HG02588 (cell line): Measurements from ENCODE around the gene CCDC81.
"Not testable (repeated sequence)": the region's sequence is repeated elsewhere in the genome, so short reads cannot be mapped to it uniquely, and the experiment has no call there.

Experiments
- ATAC-seq: cut with Tn5 transposase; IDR thresholded peaks from one replicate; pipeline ENCODE4 v1.9.1; 2021; ENCODE audit warnings: mild to moderate bottlenecking, moderate library complexity; ENCODE audit not compliant: unreplicated experiment

The CCDC81 gene

DNA sequence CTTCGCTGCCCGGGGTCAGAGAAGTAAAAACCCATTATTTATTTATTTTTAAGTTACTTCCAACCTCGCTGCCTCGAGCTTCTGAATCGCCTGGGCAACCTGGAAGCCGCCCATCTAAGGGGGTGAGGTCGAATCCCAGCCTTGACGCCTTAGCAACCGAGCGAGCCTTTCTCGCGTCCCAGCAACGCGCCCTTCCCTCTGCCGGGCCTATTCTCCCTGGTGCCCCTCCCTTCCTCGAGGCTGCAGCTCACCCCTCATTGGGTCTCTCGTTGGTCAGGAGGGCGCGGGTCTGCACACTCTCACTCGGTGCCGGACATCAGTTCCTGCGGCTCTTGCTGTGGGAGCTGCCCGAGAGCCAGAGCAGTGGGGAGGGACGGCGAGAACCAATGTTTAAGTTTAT, at the start of gene CCDC81:
Gene CCDC81 (plus strand): TSS at position 302 of the 400 bp plus-strand sequence. CDS start 277 bp downstream, outside the sequence.
- ATAC-seq: no peak

DNA sequence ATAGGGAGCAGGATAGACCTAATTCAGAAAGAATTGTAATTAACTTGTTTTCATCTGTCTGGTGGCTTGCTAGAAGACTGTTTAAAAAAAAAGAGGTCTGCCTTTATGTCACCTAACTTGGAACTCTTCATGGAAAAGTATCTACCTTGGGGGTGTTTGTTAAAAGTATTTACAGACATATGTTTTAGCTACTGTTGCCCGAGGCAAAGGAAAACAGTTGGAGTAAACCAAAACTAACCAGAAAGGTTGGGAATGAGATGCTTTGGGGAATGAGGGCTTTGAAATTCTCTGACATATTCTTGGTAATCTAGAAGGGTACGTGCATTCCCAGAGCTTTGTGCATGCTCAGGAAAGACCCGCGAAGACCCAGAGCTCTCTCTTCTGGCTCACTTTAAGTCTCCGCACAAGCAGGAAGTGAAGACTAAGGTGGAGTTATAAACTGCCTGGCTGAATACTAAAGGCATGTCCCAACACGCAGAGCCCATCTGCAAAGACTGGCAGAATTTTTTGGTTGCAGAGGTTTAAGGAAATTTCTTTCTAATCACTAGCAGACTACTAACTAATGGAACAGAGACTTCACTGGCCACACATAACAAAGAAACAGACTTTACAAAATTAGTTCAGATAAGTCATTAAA, 39.4 kb upstream of the CCDC81 start:
- no peak for ATAC-seq

DNA sequence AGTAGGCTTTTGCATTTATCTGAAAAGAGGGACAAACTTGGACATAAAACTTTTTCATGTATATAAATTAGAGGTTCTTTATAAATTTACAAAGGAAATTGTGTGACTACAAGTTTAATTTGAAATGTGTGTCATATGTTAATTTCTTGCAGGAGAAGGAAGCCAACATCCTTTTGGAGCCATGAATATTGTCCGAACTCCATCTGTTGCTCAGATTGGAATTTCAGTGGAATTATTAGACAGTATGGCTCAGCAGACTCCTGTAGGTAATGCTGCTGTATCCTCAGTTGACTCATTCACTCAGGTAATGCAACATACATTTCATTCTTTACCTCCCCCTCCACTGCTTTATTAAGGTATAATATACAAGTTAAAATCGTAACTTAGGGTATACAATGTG, 37.5 kb upstream of the CCDC81 start:
- ATAC-seq: no peak

DNA sequence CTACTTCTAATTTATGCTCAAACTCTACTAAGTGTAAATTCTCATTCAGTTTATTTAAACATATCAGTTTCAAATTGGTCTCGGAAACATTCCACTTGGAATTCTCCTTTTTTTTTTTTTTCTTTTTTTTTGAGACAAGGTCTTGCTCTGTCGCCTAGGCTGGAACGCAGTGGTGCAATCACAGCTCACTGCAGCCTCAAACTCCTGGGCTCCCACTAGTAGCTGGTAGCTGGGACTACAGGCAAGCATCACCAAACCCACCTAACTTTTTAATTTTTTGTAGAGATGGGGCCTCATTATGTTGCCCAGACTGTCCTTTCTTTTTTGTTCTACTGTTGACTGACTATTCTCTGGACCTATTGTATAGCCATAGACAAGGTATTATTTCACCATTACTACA, 33.3 kb upstream of the CCDC81 start:
- ATAC-seq: no peak

DNA sequence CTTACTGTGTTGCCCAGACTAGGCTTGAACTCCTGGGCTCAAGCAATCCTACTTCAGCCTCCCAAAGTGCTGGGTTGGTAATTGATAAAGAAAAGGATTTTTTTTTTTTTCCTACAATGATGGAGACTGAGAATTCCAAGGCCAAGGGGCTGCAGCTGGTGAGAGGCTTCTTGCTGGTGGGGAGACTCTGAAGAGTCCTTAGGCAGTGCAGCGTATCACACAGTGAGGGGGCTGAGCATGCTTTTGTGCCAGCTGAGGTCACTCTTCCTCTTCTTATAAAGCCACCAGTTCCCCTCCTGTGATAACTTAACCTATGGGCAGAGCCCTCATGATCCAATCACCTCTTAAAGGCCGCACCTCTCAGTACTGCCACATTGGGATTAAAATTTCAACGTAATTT, 28.2 kb upstream of the CCDC81 start:
- ATAC-seq: no peak

DNA sequence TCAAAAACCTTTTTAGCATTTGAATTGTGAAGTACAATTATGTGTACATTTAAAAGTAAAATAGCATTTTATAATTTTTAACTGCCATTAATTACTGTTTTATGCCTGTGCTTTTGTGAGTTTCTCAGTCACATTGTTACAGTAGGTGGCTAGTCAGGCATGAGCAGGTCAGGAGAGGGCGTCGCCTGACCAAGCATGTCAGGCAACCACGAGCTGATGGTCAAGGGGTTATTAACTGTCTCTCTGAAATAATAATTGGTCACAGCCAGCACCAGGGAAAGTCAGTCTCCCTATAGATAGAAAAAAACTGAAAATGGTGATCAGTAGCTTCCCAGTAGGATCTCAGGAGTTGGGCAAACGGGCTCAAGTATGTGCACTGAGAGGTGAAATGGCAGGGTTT, 19.4 kb upstream of the CCDC81 start:
- no peak for ATAC-seq

DNA sequence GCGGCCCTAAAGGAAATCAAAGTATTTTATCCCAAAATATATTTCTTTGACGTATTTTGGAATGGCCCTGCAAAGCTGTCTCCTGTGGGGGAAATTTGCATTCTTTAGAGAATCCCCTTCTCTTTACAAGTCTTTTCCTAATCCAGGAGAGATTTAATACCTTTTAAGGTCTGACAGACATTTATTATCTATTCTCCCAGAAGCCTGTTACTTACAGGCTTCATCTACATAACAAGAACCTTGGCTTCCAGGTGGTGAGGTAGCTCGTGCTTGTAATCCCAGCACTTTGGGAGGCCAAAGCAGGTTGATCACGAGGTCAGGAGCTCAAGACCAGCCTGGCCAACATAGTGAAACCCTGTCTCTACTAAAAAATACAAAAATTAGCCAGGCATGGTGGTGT, 17.3 kb upstream of the CCDC81 start:
- not testable (repeated sequence) for ATAC-seq

DNA sequence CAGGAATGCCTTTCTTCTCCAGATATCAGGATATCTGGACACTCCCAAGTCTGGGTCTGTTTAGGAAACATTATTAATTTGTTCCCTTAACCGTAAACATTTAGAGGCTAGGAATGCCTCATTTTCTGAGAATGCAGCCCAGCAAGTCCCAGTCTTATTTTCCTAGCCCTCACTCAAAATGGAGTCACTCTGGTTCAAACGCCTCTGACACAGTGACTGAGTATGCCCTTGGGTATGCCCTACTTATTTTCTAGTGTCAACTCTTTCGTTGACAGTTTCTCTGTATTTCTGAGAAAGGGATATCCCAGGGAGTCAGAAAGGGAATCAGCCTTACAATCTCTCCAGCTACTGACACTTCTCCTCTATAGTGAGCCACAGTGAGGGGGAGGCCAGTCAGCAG, 16.0 kb upstream of the CCDC81 start:
- ATAC-seq: no peak

DNA sequence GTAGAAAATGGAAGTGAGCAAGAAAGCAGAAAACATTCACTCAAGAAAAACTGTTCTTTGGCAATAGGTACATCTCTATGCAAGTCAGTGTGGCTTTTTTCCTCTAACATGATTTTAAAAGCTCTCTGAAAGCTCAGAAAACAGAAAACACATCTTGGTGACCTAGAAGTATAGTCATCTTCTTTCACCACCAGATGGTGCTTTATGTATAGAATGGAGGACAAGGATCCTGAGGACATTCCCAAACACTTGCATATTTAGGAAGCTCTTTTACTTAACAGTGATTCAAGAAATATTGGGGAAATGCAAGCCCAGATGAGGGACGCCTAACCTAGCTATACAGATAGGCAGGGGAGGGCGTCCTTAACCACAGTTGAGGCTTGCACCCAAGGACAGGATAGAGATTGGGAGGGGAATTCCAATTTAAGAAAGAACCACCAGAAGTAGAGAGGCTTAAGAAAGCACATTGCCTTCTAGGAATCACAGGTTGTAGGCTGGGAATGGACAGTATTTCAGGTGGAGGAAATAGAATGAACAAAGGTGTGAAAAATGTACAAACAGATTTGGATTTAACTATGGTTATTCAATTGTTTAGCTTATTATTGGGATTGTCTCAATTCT, 13.8 kb upstream of the CCDC81 start:
- no peak for ATAC-seq

DNA sequence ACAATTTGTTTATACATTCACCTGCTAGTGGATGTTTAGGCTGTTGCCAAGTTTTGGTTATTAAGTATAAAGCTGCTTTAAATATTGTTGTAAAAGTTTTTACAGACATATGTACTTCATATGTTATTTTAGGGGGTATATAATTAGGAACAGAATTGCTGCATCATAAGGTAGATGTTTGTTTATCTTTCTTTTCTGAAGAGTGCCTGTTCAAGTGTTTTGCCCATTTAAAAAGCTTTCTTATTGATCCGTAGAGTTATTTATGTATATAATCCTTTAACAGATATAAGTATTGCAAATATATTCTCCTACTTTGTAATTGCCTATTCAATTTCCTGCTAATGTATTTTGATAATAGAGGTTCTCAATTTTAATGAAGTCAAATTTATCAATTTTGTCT, 11.3 kb upstream of the CCDC81 start:
- no peak for ATAC-seq

DNA sequence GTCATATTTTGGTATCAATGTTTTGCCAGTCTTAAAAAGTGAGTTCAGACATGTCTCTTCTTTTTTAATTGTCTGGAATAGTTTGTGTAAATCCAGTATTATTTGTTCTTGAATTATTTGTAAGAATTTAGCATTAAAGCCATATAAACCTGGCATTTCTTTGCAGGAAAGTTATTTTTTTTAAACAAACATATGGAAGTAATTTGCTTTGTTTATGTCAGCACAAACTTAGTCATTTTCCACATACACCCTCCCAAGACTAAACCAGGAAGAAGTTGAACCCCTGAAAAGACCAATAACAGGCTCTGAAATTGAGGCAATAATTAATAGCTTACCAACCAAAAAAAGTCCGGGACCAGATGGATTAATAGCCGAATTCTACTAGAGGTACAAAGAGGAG, 9.1 kb upstream of the CCDC81 start:
- no peak for ATAC-seq

DNA sequence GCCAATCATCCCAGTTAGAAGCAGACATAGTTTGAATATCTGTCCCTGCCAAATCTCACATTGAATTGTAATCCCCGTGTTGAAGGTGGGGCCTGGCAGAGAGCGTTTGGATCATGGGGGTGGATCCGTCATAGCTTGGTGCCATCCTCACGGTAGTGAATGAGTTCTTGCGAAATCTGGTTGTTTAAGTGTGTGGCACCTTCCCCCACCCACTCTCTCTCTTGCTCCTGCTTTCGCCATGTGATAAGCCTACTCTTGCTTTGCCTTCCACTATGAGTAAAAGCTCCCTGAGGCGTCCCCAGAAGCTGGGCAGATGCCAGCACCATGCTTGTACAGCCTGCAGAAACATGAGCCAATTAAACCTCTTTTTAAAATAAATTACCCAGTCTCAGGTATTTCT, 5.0 kb upstream of the CCDC81 start:
- no peak for ATAC-seq

DNA sequence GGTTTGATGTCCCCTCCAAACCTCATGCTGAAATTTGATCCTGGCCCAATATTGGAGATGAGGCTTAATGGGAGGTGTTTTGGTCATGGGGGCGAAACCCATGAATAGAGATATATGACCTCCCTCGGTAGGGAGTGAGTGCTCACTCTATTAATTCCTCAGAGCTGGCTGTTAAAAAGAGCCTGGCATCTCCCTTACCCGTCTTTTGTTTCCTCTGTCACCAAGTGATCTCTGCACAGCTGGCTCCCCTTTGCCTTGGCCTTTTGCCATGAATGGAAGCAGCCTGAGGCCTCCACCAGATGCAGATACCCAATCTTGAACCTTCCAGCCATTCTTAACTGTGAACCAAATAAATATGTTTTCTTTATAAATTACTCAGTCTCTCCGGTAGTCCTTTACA, 4.5 kb upstream of the CCDC81 start:
- no peak for ATAC-seq

DNA sequence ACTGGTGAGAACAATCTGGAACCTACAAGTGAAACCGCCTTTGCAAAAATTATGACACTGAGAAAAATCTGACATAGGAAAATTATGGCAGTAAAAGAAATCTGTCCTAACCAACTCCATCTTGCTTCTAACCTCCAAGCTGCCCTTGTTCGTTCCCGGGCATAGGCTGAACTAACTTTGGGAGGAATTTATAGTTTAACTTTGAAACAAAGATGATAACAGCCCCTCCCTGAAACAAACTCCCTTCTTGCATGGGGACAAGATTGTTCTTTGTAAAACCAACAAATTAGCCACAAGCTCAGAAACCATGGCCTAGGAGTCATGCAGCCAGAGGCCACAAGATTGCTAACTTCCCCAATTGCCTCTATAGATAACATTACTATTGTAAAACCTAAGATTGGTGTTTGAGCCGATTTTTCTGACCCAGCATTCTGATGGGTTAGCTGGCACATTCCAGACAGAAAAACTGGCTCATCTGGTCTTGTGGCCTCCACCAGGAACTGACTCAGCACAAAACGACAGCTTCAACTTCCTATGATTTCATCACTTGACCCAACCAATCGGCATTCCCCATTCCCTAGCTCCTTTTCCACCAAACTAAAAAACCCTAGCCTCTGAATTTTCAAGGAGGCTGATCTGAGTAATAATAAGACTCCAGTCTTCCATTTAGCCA, 3.6 kb upstream of the CCDC81 start:
- no peak for ATAC-seq

DNA sequence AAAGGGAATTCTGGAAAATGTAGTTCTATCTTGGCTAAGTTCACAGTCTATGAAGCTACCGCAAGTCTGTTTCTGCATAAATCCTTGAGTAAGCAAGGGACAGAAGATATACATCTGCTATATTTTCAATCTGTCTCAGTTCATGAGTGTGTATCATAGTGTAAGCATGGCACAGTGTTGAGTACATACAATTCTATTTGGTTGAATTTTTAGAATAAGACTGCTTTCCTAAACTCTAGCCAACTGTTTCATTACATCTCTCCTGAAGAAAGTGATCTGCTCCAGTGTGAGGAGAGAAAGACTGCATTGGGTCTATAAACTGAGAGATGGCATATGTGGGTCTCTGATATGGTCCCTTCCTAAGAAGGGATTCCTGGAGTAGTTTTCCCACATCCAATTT, 2.6 kb upstream of the CCDC81 start:
- no peak for ATAC-seq

DNA sequence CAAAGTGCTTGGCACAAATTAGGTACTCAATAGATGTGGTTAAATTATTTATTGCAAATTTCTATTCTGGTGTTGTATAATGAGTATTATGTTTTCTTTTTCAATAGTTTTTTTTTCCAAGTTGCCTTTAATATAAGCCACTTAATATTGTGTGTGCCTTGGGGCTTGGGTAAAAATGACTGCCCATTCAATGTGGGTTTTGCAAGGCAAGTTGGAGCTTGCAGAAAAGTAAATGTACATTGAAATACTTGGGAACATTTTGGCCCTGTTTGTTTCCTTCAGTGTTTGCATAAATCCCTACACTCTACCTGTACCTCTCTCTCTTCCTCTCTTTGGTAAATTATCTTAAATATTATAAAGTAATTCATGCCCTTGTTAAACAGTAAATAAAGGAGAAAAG, 2.1 kb upstream of the CCDC81 start:
- ATAC-seq: no peak

DNA sequence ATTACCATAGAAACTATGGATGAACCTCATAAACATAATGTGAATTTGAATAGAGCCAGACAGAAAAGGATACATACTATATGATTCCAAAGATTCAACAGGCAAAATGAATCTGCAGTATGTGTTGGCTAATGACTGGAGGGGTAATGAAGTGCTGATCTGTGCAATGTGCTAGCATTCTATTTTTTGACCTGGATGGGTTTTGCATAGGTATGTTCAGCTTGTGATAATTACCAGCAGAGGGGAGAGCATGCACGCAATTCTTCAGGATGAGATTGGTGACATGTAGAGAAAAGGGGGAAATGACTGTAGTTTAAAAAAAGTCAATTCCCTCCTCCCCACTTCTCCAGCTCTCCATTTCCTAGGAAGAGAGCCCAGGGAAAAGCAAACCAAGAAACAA, 618 bp upstream of the CCDC81 start:
- ATAC-seq: no peak

DNA sequence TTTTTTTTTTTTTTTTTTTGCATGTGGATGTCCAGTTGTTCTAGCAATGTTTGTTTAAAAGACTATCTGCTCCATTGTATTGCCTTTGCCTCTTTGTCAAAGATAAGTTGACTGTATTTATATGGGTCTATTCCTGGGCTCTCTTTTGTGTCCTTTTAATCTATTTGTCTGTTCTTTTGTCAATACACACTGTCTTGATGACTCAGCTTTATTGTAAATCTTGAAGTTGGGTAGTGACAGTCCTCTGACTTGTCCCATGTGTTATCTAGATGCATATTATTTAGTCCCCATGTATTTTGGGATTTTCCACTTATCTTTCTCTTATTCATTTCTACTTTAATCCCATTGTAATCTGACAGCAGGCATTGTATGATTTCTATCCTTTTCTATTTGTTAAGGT, 3.3 kb downstream of the CCDC81 start:
- no peak for ATAC-seq

DNA sequence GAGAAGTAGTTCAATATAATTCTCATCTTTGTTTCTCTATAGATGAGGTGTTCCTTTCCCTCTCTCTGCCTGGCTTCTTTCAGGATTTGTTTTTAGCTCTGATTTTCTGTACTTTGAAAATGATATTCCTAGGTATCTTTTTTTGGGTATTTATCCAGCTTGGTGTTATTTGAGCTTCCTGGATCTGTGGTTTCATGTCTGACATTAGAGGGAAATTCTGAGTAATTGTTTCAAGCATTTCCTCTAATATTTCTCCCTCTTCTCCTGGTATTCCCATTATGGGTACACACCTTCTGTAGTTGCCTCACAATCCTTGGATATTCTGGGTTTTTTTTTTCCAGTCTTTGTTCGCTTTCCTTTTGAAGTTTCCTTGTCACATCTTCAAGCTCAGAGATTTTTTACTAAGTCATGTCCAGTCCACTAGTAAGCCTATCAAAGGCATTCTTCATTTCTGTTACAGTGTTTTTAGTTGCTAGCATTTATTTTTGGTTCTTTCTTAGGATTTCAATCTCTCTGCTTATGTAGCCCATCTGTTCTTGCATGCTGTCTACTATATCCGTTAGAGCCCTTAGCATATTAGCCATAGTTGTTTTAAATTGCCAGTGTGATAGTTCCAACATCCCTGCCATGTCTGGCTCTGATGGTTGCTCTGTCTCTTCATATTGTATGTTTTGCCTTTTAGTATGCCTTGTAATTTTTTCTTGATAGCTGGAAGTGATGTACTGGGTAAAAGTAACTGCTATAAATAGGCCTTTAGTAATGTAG, 5.8 kb downstream of the CCDC81 start:
- ATAC-seq: no peak

DNA sequence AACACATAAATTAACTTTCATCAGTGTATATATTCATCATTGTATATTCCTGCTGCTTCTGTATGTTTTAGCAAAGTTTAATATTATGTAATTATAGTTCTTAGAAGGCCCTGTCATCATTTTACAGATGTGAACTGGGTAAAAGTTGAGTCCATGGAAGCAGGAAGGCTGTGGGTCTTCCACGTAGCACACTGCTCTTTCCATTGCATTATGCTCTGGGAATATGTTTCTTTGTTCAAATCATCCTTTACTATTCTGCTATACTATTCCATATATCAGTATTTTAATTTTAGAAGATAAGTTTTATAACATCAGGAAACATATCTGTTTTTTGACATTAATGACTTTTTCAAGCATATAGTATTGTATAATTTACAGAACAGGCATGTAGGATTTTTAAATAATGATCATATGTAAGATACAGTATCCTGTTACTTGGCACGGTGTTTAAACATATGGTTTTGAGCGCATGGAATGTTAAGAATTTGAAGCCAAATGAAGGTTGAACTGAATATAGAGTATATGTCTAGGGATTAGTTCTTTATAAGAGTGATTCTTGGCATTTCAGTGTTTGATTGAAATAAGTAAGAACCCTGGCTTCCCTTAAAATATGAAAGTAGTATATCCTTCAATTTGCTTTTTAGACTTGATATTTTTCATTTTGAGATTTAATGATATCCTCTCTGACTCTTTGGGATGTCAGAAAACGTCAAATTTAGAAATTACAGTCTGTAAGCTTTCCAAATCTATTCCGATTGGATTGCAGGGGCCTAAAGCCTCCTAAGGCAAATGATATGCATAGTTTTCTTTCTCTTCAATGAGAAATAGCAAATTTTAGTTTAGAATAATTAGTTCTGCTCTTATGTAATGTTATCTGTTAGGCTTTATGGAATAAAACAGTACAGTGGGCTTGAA, 8.6 kb downstream of the CCDC81 start:
- no peak for ATAC-seq

DNA sequence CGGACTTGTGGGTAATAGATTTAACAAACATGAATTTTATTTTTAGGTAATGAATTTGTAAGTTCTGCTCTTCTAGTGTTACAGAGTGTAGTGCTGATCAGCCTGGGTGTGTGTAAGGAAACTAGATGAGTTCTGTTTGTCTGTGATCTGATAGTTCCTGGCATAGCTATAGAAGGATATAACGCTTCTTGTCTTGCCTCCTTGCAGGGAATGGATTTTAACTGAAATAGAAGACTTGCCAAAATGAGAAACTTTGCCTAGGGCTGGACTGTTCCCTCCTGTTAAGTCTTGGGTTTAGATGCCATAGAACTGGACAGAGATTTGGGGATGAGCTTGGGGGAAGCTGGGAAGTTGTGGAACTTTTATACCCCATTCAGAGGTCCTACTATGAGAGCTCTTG, 11.6 kb downstream of the CCDC81 start:
- ATAC-seq: no peak
